KMS-11 (cell line): ENCODE data around the gene GRHL1.

ENCODE experiments used
- H2AFZ ChIP-seq: fragments of 200-600 bp; sonication (generic); 2 replicates; pipeline ENCODE4 v1.6.1; 2016; ENCODE audit warnings: antibody characterized with exemption, mixed run types, low read depth
- H3K27ac ChIP-seq: fragments of 200-600 bp; sonication (generic); 2 replicates; pipeline ENCODE4 v1.6.1; 2016; ENCODE audit warnings: mild to moderate bottlenecking, mixed run types
- H3K27me3 ChIP-seq: fragments of 200-600 bp; sonication (generic); 2 replicates; pipeline ENCODE4 v1.6.1; 2017; ENCODE audit warnings: mild to moderate bottlenecking, low read depth, mixed run types, moderate library complexity; ENCODE audit not compliant: insufficient read depth
- H3K36me3 ChIP-seq: fragments of 200-600 bp; sonication (generic); 2 replicates; pipeline ENCODE4 v1.6.1; 2017; ENCODE audit warnings: mild to moderate bottlenecking, mixed run types; ENCODE audit not compliant: insufficient read depth
- H3K4me1 ChIP-seq: fragments of 200-600 bp; sonication (generic); 2 replicates; pipeline ENCODE4 v1.6.1; 2016; ENCODE audit warnings: mild to moderate bottlenecking, low read depth, mixed run types; ENCODE audit not compliant: poor library complexity, severe bottlenecking
- H3K4me2 ChIP-seq: fragments of 200-600 bp; sonication (generic); 2 replicates; pipeline ENCODE4 v1.7.0; 2016; ENCODE audit warnings: mild to moderate bottlenecking, mixed run types
- H3K4me3 ChIP-seq: fragments of 200-600 bp; sonication (generic); IDR thresholded peaks from 2 replicates; pipeline ENCODE4 v1.6.1; 2017; ENCODE audit warnings: low read depth, low read length, mixed read lengths; ENCODE audit not compliant: insufficient read depth
- H3K79me2 ChIP-seq: fragments of 200-600 bp; sonication (generic); 2 replicates; pipeline ENCODE4 v1.6.1; 2016; ENCODE audit warnings: low read depth, mixed run types; ENCODE audit not compliant: insufficient read depth
- H3K9ac ChIP-seq: fragments of 200-600 bp; sonication (generic); 2 replicates; pipeline ENCODE4 v1.6.1; 2016; ENCODE audit warnings: mild to moderate bottlenecking, mixed run types
- H4K20me1 ChIP-seq: fragments of 200-600 bp; sonication (generic); 2 replicates; pipeline ENCODE4 v1.6.1; 2016; ENCODE audit warnings: mild to moderate bottlenecking, mixed run types; ENCODE audit not compliant: insufficient read depth
- CTCF ChIP-seq: fragments of 200-600 bp; sonication (generic); conservative IDR thresholded peaks from 2 replicates; pipeline ENCODE4 v1.6.1; 2017; ENCODE audit warnings: low read depth, mild to moderate bottlenecking, antibody characterized with exemption, low read length, moderate library complexity, mixed read lengths

GRHL1 gene

GRCh38 chr2:10045561-10046355 lies 94.3 kb downstream of the GRHL1 start:
- H3K4me3 ChIP-seq, result no peak overlapping the region
- H3K4me1 ChIP-seq, result peaks cover 10% of the 10 kb centered on the region
- H3K27ac ChIP-seq, result no peak overlapping the region
- TF ChIP-seq CTCF, result no peak
- H4K20me1 ChIP-seq, result no peaks in the 10 kb centered on the region
- H3K79me2 ChIP-seq, result peaks cover 15% of the 10 kb centered on the region
- peaks cover 4% of the 10 kb centered on the region; the same call in 1 of the 2 replicates for H3K36me3 ChIP-seq
- no peaks in the 10 kb centered on the region for H3K27me3 ChIP-seq
- no peak overlapping the region for H3K9ac ChIP-seq
- no peak overlapping the region for H3K4me2 ChIP-seq
- no peak overlapping the region for H2AFZ ChIP-seq

- Histone ChIP-seq H3K27me3 (no peaks in the 10 kb centered on the region), H3K27ac (no peak overlapping the region), H3K9ac (no peak overlapping the region), H3K4me3 (no peak overlapping the region), H3K36me3 (peaks cover 4% of the 10 kb centered on the region; the same call in 1 of the 2 replicates), H3K4me2 (no peak overlapping the region), H3K79me2 (peaks cover 20% of the 10 kb centered on the region), H3K4me1 (peaks cover 10% of the 10 kb centered on the region), H2AFZ (no peak overlapping the region), H4K20me1 (no peaks in the 10 kb centered on the region)
- TF ChIP-seq CTCF, result no peak
Observed at GRCh38 chr2:10046931-10047330, 95.4 kb downstream of the GRHL1 start.

GRCh38 chr2:10047616-10048500 lies 96.4 kb downstream of the GRHL1 start:
- peaks cover 6% of the 10 kb centered on the region for H3K4me1 ChIP-seq
- H3K79me2 ChIP-seq, result peaks cover 20% of the 10 kb centered on the region
- no peaks in the 10 kb centered on the region for H4K20me1 ChIP-seq
- H3K27me3 ChIP-seq, result no peaks in the 10 kb centered on the region
- no peak overlapping the region for H2AFZ ChIP-seq
- H3K27ac ChIP-seq, result no peak overlapping the region
- H3K9ac ChIP-seq, result no peak overlapping the region
- no peak overlapping the region for H3K4me2 ChIP-seq
- TF ChIP-seq CTCF, result no peak
- H3K36me3 ChIP-seq, result peaks cover 4% of the 10 kb centered on the region; the same call in 1 of the 2 replicates
- no peak overlapping the region for H3K4me3 ChIP-seq

GRCh38 chr2:10048501-10049171 lies 97.1 kb downstream of the GRHL1 start:
- Histone ChIP-seq H3K27ac (no peak overlapping the region), H3K4me2 (no peak overlapping the region), H3K4me1 (peaks cover 6% of the 10 kb centered on the region)

More at GRCh38 chr2:10048501-10049171, 97.1 kb downstream of the GRHL1 start:
- peak; percentile 65; the same call in 1 of the 2 replicates for TF ChIP-seq CTCF
- no peaks in the 10 kb centered on the region for H3K27me3 ChIP-seq
- H3K36me3 ChIP-seq, result peaks cover 4% of the 10 kb centered on the region; the same call in 1 of the 2 replicates
- H4K20me1 ChIP-seq, result no peaks in the 10 kb centered on the region
- no peak overlapping the region for H3K4me3 ChIP-seq
- no peak overlapping the region for H3K9ac ChIP-seq
- no peak overlapping the region for H2AFZ ChIP-seq
- peaks cover 20% of the 10 kb centered on the region for H3K79me2 ChIP-seq
